Kidney (tissue), 14 donors: ENCODE measurements around the gene PPP1R37. TPM values are rescaled to one million over a fixed set of nuclear protein-coding genes. Genes with fewer than 3 reads are reported as not detected.
A peak's percentile ranks its signal among the peaks of the same experiment; 100 is the strongest.
"Not testable (repeated sequence)": the region's sequence is repeated elsewhere in the genome, so short reads cannot be mapped to it uniquely, and the experiment has no call there.

ENCODE experiments used
- DNase-seq, 5 donors: peaks; one replicate each; pipeline ENCODE4 v3.0.0-alpha.2; 2013 to 2020
- FAIRE-seq: peaks from 2 replicates; lab custom pipeline; 2012; peaks lifted over from hg19 to GRCh38; lab: Jason Lieb, UNC
- H3K27ac ChIP-seq, 2 donors: one replicate each; pipeline ENCODE4 v1.7.0; 2013; ENCODE audit warnings: low read depth in 2 of 2, low read length in 2 of 2, inconsistent platforms in 1 of 2
- H3K27me3 ChIP-seq: one replicate; pipeline ENCODE4 v1.7.1; 2013; ENCODE audit warnings: low read length, inconsistent platforms; ENCODE audit not compliant: control insufficient read depth, insufficient read depth
- H3K36me3 ChIP-seq, 3 donors: one replicate each; pipeline versions ENCODE4 v1.7.0 to v1.7.1; 2013; ENCODE audit warnings: low read length in 3 of 3, control low read depth in 1 of 3, inconsistent platforms in 1 of 3; ENCODE audit not compliant: insufficient read depth in 3 of 3, control insufficient read depth in 2 of 3
- H3K4me1 ChIP-seq, 3 donors: one replicate each; pipeline versions ENCODE4 v1.7.0 to v1.7.1; 2013; ENCODE audit warnings: low read length in 3 of 3, inconsistent platforms in 1 of 3, low read depth in 1 of 3; ENCODE audit not compliant: control insufficient read depth in 2 of 3, insufficient read depth in 2 of 3
- H3K4me3 ChIP-seq, 3 donors: one replicate each; pipeline versions ENCODE4 v1.7.0 to v1.8.1; 2013; ENCODE audit warnings: low read length in 3 of 3, control low read depth in 1 of 3, inconsistent platforms in 1 of 3
- H3K9ac ChIP-seq, 3 donors: one replicate each; pipeline versions ENCODE4 v1.7.0 to v1.7.1; 2013; ENCODE audit warnings: low read length in 3 of 3, control low read depth in 1 of 3, inconsistent platforms in 1 of 3
- H3K9me3 ChIP-seq, 3 donors: one replicate each; pipeline versions ENCODE4 v1.7.0 to v1.7.1; 2013; ENCODE audit warnings: low read length in 3 of 3, control low read depth in 1 of 3, inconsistent platforms in 1 of 3; ENCODE audit not compliant: control insufficient read depth in 2 of 3, insufficient read depth in 1 of 3
- intact Hi-C: fragments of 100-400 bp; cut with DNase I; formaldehyde crosslinking; loops from one replicate; pipeline ENCODE4 v1.11.1; 2022
- polyA plus RNA-seq: library from polyadenylated mRNA; stranded (reverse); fragments of 350-450 nt; fragmentation: Illumina TruSeq; extraction: RNeasy Lipid Tissue Mini Kit (QIAGEN cat#74804); gene quantifications from one replicate; pipeline ENCODE4 v1.2.3, GENCODE V29; 2014; ENCODE audit warnings: low read depth, low replicate concordance; ENCODE audit not compliant: insufficient read depth
- total RNA-seq: library from RNA; stranded (reverse); fragmentation: NEBNext Ultra II Directional; extraction: Animal tissue kit (Norgen Biotek cat#: 25700); gene quantifications from one replicate; pipeline ENCODE4 v1.2.1, GENCODE V29; 2021
- TF ChIP-seq, protein P1 (sequence below): IDR thresholded peaks from 3 replicates; pipeline ENCODE4 v1.5.1; 2012; ENCODE audit warnings: mild to moderate bottlenecking, moderate library complexity, borderline replicate concordance; ENCODE audit not compliant: insufficient read depth; ENCODE audit errors: extremely low read depth
- donor health status: control.
- donor health status: control.
- donor health status: control.
- donor health status: control.
- donor health status: control.
- donor health status: DM: yes; HTN: yes; CAD: no.
- donor health status: Normal renal cell carcinoma (clear cell type).

PPP1R37 gene
- total and polyA plus RNA-seq, 2 donors from 2014 or later: 21.6 to 33.0 TPM

GRCh38 chr19:45117671-45118070 lies 24.7 kb downstream of the PPP1R37 start:
- FAIRE-seq: no peak
- H3K27me3 ChIP-seq: no peaks in the 10 kb centered on the region
- no peak overlapping the region for H3K27ac ChIP-seq
- no peak for DNase-seq
- TF ChIP-seq, protein P1, sequence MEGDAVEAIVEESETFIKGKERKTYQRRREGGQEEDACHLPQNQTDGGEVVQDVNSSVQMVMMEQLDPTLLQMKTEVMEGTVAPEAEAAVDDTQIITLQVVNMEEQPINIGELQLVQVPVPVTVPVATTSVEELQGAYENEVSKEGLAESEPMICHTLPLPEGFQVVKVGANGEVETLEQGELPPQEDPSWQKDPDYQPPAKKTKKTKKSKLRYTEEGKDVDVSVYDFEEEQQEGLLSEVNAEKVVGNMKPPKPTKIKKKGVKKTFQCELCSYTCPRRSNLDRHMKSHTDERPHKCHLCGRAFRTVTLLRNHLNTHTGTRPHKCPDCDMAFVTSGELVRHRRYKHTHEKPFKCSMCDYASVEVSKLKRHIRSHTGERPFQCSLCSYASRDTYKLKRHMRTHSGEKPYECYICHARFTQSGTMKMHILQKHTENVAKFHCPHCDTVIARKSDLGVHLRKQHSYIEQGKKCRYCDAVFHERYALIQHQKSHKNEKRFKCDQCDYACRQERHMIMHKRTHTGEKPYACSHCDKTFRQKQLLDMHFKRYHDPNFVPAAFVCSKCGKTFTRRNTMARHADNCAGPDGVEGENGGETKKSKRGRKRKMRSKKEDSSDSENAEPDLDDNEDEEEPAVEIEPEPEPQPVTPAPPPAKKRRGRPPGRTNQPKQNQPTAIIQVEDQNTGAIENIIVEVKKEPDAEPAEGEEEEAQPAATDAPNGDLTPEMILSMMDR: no peak
- no peaks in the 10 kb centered on the region for H3K9me3 ChIP-seq
- peaks cover 0 to 9% (median 3%) of the 10 kb centered on the region in 3 donors for H3K4me1 ChIP-seq
- intact Hi-C loops: no loop called here
- no peaks in the 10 kb centered on the region for H3K36me3 ChIP-seq
- no peak overlapping the region for H3K4me3 ChIP-seq
- H3K9ac ChIP-seq: no peak overlapping the region

DNA sequence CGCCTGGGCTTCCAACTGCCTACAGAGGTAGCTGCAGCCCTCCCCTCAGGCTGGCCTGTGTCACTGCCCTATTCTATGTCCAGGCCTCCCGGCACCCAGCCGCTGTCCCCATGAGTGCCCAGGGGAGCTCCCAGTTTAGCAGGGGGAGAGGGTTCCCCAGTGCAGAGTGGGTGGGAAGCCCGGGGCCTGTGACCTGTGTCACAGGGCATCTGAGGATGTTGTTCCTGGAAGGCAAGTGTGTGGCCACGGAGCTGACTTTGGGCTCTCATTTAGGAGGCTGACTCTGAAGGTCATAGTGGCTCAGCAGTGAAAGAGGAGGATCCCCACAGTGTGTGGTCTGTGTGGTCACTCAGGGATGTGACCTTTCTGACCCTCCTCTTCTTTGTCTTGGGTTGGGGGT lies 25.1 kb downstream of the PPP1R37 start:
- Histone ChIP-seq H3K36me3 (no peaks in the 10 kb centered on the region), H3K27ac (no peak overlapping the region), H3K9me3 (no peaks in the 10 kb centered on the region), H3K27me3 (no peaks in the 10 kb centered on the region), H3K4me3 (no peak overlapping the region), H3K4me1 (peaks cover 0 to 12% (median 4%) of the 10 kb centered on the region in 3 donors), H3K9ac (no peak overlapping the region)
- no peak for DNase-seq
- FAIRE-seq: no peak
- intact Hi-C loops: no loop called here
- TF ChIP-seq, protein P1: no peak

GRCh38 chr19:45118591-45119355 lies 25.8 kb downstream of the PPP1R37 start:
- not testable (repeated sequence) for H3K9ac ChIP-seq

DNA sequence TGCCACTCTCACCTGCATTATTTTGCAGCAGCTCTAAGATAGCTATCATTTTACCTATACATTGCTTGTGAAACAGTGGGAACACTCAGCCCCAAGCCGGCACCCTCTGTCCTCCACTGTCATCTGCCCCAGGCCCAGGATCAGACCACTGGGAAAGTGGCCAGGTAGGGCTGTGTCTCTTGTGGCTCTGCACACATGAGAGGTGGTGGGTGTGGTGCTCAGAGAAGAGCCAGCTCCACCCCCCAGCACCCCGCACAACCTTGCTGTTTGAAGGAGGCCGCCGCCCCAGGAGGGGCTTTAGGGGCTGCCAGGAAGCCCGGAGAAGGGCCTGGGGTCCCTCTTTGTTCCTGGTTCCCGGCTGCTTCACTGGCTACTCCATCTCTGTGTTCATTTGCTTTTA lies 26.6 kb downstream of the PPP1R37 start:
- FAIRE-seq (no peak), DNase-seq (no peak)
- no peak overlapping the region for H3K4me3 ChIP-seq

More at GRCh38 chr19:45118591-45119355, 25.8 kb downstream of the PPP1R37 start:
- intact Hi-C loops, H3K4me3 ChIP-seq, H3K36me3 ChIP-seq, H3K27me3 ChIP-seq, DNase-seq, FAIRE-seq, H3K9me3 ChIP-seq, H3K27ac ChIP-seq: not testable (repeated sequence)
- peaks cover 0 to 10% (median 4%) of the 10 kb centered on the region in 3 donors for H3K4me1 ChIP-seq

More for the DNA sequence above, 26.6 kb downstream of the PPP1R37 start:
- Histone ChIP-seq H3K9ac (peak overlapping the region in 1 of 3 donors; percentile 24), H3K27me3 (no peaks in the 10 kb centered on the region), H3K4me1 (peaks cover 0 to 11% (median 4%) of the 10 kb centered on the region in 3 donors), H3K36me3 (no peaks in the 10 kb centered on the region), H3K9me3 (no peaks in the 10 kb centered on the region), H3K27ac (no peak overlapping the region)
- intact Hi-C loops: no loop called here
- TF ChIP-seq, protein P1: no peak
